ENCODE measurements around the gene NHSL1. TPM values are rescaled to one million over a fixed set of nuclear protein-coding genes. Genes with fewer than 3 reads are reported as not detected.

Gene NHSL1
- total RNA-seq, 1 experiment from 2014 or later, result 4.0 TPM

DNA sequence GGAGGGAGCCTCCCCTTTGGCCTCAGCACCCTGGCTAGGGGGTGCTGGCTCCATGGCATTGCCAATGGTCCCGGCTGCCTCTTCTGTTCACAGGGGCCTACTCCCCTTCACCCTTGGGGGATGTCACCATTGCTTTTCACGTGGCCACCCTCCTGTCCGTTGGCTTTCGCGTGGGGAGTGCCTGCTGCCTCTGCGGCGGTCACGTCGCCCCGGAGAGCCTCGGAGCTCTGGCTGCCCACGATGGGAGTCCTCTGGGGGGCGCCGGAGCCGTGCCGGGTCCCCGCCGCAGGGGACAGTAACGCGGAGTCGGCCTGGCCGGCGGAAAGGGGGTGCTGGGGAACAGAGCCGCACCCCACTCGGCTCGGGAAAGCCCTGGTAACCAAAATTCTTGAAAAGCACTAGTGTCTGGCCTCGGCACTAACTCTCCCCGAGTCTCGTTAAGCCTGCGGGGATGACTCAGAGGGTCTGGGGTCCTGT, 95.9 kb downstream of the NHSL1 start:
- peak; percentile 35 for DNase-seq (ENCODE audit: low read depth)

DNA sequence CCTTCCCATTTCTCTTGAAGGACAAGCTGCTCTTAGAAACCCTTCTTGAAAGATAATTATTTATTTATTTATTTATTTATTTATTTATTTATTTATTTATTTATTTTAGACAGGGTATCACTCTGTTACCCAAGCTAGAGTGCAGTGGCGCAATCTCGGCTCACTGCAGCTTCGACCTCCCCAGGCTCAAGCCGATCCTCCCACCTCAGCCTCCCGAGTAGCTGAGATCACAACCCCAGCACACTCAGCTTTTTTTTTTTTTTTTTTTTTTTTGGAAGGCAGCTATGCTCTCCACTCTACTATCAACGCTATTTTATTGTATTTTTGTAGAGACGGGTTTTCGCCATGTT, 96.5 kb downstream of the NHSL1 start:
- DNase-seq (ENCODE audit: low read depth), result no peak

DNA sequence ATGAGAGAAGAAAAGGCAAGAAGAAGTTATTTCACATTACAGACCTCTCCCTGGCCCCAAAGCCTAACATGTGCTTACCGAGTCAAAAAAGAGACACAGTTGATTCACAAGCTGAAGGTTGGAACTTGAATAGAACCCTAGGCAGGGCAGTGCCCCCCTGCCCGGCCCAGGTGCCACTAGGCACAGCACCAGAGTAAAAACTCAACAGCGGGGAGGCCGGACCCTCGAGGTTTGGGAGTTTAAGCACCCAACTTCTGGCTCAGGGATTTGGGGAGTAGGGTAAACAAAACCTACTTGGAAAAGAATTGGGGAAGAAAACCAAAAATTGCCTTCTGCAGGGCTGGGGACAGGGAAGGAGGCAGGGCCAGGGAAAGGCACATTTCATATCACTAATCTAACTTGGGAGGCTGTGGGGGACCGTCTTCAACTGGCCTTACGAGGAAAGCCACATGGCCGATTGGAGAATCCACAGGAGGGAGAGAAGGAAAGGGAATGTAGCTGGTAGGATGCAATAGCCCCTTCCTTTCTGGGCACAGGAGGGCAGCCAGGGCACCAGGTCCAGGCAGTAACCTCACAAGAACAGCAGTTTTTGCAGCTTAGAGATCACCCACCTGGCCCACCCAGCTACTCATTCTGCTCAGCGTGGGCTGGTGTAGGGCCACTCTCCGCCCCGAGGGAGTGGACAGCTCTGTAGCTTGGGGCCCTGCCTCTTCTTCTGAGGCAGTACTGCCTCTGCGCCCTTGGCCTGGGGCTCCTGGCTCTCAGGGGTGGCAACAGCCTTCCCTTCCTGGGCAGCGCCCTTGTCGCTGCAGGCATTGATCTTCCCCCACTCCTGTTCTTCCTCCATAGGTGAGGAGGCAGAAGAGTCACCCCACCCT, 97.1 kb downstream of the NHSL1 start:
- no peak for DNase-seq (ENCODE audit: low read depth)

DNA sequence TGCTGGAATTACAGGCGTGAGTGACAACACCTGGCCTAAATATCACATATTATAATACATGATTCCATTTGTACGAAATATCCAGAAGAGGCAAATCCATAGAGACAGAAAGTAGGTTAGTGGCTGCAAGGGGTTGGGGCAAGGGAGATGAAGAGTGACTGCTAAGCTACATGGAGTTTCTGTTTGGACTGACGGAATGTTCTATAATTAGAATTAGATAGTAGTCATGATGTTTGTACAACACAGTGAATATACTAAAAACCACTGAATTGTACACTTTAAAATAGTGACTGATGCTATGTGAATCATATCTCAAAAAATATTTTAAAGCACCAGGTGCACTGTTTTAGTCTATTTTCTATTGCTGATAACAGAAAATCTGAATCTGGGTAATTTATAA, 99.0 kb downstream of the NHSL1 start:
- DNase-seq (ENCODE audit: low read depth), result no peak

GRCh38 chr6:138397128-138398122, 101.9 kb downstream of the NHSL1 start:
- DNase-seq (ENCODE audit: low read depth), result peak; percentile 13

GRCh38 chr6:138396709-138397108, 102.6 kb downstream of the NHSL1 start:
- no peak for DNase-seq (ENCODE audit: low read depth)

- DNase-seq (ENCODE audit: low read depth), result no peak
Observed at GRCh38 chr6:138393871-138394783, 105.2 kb downstream of the NHSL1 start.

DNA sequence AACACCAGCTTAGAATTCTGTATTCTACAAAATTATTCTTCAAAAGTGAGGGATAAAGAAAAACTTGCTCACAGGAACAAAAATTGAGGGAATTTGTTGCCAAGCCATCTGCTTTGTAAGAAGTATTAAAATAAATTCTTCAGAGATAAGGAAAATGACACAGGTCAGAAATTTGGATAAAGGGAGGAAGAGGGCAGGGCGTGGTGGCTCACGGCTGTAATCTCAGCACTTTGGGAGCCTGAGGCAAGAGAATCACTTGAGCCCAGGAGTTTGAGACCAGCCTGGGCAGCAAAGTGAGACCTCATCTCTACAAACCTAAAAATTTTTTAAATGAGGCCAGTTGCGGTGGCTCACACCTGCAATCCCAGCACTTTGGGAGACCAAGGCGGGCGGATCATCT, 109.7 kb downstream of the NHSL1 start:
- no peak for DNase-seq (ENCODE audit: low read depth)

DNA sequence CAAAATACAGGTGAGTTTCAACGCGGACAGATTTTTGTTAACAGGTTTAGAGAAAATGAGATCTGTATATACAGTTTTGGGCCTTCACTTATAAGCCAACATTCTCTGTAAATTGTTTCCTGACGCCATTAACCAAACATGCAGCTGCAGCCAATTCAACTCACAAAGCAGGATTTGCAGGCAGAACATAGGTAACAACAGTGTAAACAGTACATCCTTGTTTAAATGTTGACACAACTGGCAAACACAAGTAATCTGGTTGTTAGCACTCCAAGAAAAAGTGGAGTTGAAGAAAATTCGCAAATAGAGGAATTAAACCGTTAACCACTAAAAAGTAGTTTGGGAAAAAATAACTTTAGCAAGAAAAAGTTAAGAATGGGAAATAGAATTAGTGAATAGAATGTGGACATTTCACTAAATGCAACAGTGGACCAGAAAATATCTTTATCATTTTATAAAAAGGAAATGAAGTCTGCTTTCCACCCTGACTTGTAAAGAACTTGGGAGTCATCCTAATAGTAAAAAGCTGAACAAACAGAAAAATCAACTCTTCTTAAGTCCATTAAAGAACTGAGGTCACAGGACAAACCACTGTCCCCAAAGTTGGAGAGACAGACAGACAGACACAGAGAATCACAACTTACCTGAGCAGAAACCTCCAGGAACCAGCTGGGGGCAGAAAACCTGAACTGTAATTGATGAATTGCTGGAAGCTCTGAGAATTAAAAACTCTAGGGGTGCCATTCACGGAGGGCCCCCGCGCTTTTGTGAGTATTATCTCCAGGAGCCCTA, 111.5 kb downstream of the NHSL1 start:
- no peak for DNase-seq (ENCODE audit: low read depth)

DNA sequence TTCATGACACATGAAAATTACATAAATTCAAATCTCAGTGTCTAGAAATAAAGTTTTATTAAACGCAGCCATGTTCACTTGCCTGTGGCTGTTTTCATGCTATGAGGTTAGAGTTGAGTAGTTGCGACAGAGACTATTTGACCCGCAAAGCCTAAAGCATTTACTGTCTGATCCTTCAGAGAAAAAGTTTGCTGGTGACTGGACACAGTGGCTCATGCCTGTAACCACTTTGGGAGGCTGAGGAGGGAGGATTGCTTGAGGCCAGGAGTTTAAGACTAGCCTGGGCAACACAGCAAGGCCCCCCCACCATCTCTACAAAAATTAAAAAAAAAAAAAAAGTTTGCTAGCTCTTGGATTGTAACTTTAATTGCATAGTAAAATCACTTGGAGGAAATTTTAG, 112.4 kb downstream of the NHSL1 start:
- DNase-seq (ENCODE audit: low read depth), result no peak

- no peak for DNase-seq (ENCODE audit: low read depth)
Observed at GRCh38 chr6:138383776-138384175, 115.5 kb downstream of the NHSL1 start.

GRCh38 chr6:138382498-138383265, 116.6 kb downstream of the NHSL1 start:
- no peak for DNase-seq (ENCODE audit: low read depth)

- no peak for DNase-seq (ENCODE audit: low read depth)
Observed at GRCh38 chr6:138378463-138378862, 120.8 kb downstream of the NHSL1 start.

GRCh38 chr6:138377844-138378243, 121.5 kb downstream of the NHSL1 start, which contains the start of gene SMIM28:
Gene SMIM28 (plus strand): TSS chr6:138377905. CDS start chr6:138378073, 168 bp downstream.
- no peak for DNase-seq (ENCODE audit: low read depth)

- no peak for DNase-seq (ENCODE audit: low read depth)
Observed at GRCh38 chr6:138377042-138377441, 122.3 kb downstream of the NHSL1 start.

DNA sequence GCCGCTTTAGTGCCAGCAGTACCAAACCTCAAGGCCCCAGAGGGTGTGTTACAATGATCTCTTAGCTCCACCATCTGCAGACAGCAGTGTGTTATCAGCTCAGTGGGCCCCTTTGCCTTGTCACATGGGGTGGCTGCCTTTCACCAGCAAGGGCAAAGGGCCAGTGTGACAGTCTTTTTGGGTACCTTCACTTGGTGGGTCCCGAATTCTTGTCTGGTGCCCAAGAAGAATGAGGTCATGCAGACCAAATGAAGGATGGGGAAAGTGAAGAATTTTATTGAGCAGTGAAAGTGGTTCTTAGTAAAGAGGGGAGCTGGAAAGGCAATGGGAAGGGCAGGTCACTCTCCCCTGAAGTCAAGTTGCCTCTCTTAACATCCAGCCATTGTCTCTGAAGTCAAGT, 124.5 kb downstream of the NHSL1 start:
- DNase-seq (ENCODE audit: low read depth), result no peak

- DNase-seq (ENCODE audit: low read depth), result no peak
Observed at GRCh38 chr6:138374230-138374629, 125.1 kb downstream of the NHSL1 start.

- no peak for DNase-seq (ENCODE audit: low read depth)
Observed at GRCh38 chr6:138372711-138373463, 126.4 kb downstream of the NHSL1 start.
